Ishikawa (cell line): ENCODE results near the gene RPL7L1.

Experiments
- CEBPB ChIP-seq: IDR thresholded peaks from 2 replicates; pipeline ENCODE4 v1.6.1; 2012
- CREB1 ChIP-seq: IDR thresholded peaks from 2 replicates; pipeline ENCODE4 v1.6.1; 2012; ENCODE audit warnings: low read depth
- EGR1 ChIP-seq: IDR thresholded peaks from 2 replicates; pipeline ENCODE4 v1.6.1; 2012
- EP300 ChIP-seq: IDR thresholded peaks from 2 replicates; pipeline ENCODE4 v1.6.1; 2012; ENCODE audit warnings: borderline replicate concordance
- FOXM1 ChIP-seq: IDR thresholded peaks from 2 replicates; pipeline ENCODE4 v1.6.1; 2012; ENCODE audit warnings: low read depth, borderline replicate concordance
- NFIC ChIP-seq: IDR thresholded peaks from 2 replicates; pipeline ENCODE4 v1.6.1; 2012
- RAD21 ChIP-seq: IDR thresholded peaks from 2 replicates; pipeline ENCODE4 v1.6.1; 2012; ENCODE audit warnings: low read depth
- TAF1 ChIP-seq: IDR thresholded peaks from 2 replicates; pipeline ENCODE4 v1.6.1; 2012; ENCODE audit warnings: low read depth, mild to moderate bottlenecking
- TCF12 ChIP-seq: IDR thresholded peaks from 2 replicates; pipeline ENCODE4 v1.6.1; 2012; ENCODE audit warnings: low read depth
- TEAD4 ChIP-seq: IDR thresholded peaks from 2 replicates; pipeline ENCODE4 v1.6.1; 2012
- YY1 ChIP-seq: IDR thresholded peaks from 2 replicates; pipeline ENCODE4 v1.6.1; 2012; ENCODE audit warnings: low read depth
- ZBTB7A ChIP-seq: IDR thresholded peaks from 2 replicates; pipeline ENCODE4 v1.6.1; 2012; ENCODE audit warnings: low read depth
- TF ChIP-seq, protein P1 (sequence below): IDR thresholded peaks from 2 replicates; pipeline ENCODE4 v1.6.1; 2012
- TF ChIP-seq, protein P2 (sequence below): IDR thresholded peaks from 2 replicates; pipeline ENCODE4 v1.6.1; 2012
- TF ChIP-seq, protein P3 (sequence below): IDR thresholded peaks from 2 replicates; pipeline ENCODE4 v1.6.1; 2012; ENCODE audit warnings: low read depth, mild to moderate bottlenecking

Gene RPL7L1

DNA sequence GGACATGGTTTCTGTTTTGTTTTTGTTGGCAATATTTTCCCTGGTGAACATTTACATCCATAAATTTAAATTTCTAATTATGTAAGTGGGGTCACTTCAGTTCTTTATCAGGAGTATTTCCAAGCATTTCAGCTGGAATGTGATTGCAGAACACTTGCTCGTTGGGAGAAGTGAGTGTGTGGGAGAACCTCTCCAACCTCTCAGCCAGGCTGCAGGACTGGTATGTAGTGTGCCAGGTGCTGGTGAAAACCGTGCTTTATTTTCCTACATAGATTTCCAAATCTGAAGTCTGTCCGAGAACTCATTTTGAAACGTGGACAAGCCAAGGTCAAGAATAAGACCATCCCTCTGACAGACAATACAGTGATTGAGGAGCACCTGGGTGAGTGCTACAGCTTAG is 6.3 kb downstream of the RPL7L1 start:
- TF ChIP-seq RAD21: no peak
- TF ChIP-seq YY1: no peak
- TF ChIP-seq TEAD4: no peak
- no peak for TF ChIP-seq NFIC
- no peak for TF ChIP-seq ZBTB7A
- TF ChIP-seq, protein P1, sequence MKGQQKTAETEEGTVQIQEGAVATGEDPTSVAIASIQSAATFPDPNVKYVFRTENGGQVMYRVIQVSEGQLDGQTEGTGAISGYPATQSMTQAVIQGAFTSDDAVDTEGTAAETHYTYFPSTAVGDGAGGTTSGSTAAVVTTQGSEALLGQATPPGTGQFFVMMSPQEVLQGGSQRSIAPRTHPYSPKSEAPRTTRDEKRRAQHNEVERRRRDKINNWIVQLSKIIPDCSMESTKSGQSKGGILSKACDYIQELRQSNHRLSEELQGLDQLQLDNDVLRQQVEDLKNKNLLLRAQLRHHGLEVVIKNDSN: no peak
- no peak for TF ChIP-seq TCF12
- no peak for TF ChIP-seq FOXM1
- TF ChIP-seq CREB1: no peak

DNA sequence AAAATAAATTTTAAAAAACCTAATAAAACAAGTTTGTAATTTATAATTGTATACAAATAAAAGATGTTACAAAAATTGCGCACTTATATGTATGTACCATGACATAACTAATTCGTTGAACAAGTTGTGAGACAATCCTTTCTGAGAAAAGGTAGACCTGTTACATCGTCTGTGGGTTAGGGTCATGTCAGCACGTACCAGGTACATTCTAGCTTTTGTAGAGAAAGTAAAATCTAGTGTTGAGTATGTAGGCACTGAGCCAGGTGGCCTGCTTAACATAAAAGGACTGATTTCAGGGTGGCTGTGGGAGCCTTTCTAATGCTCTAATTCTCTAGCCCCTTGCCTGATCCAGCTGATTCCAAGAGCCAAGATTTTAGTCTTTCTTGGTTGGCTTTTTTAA is 10.4 kb downstream of the RPL7L1 start:
- no peak for TF ChIP-seq EP300
- TF ChIP-seq, protein P2, sequence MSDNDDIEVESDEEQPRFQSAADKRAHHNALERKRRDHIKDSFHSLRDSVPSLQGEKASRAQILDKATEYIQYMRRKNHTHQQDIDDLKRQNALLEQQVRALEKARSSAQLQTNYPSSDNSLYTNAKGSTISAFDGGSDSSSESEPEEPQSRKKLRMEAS: no peak
- TF ChIP-seq CREB1: no peak
- TF ChIP-seq, protein P1: no peak
- TF ChIP-seq RAD21: no peak
- TF ChIP-seq NFIC: no peak; the same call in 1 of the 2 replicates
- TF ChIP-seq, protein P3, sequence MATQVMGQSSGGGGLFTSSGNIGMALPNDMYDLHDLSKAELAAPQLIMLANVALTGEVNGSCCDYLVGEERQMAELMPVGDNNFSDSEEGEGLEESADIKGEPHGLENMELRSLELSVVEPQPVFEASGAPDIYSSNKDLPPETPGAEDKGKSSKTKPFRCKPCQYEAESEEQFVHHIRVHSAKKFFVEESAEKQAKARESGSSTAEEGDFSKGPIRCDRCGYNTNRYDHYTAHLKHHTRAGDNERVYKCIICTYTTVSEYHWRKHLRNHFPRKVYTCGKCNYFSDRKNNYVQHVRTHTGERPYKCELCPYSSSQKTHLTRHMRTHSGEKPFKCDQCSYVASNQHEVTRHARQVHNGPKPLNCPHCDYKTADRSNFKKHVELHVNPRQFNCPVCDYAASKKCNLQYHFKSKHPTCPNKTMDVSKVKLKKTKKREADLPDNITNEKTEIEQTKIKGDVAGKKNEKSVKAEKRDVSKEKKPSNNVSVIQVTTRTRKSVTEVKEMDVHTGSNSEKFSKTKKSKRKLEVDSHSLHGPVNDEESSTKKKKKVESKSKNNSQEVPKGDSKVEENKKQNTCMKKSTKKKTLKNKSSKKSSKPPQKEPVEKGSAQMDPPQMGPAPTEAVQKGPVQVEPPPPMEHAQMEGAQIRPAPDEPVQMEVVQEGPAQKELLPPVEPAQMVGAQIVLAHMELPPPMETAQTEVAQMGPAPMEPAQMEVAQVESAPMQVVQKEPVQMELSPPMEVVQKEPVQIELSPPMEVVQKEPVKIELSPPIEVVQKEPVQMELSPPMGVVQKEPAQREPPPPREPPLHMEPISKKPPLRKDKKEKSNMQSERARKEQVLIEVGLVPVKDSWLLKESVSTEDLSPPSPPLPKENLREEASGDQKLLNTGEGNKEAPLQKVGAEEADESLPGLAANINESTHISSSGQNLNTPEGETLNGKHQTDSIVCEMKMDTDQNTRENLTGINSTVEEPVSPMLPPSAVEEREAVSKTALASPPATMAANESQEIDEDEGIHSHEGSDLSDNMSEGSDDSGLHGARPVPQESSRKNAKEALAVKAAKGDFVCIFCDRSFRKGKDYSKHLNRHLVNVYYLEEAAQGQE: no peak
- no peak for TF ChIP-seq CEBPB
- no peak for TF ChIP-seq ZBTB7A
- no peak for TF ChIP-seq FOXM1
- TF ChIP-seq TEAD4: no peak
- no peak for TF ChIP-seq TAF1
- TF ChIP-seq EGR1: no peak
- TF ChIP-seq TCF12: no peak
- no peak for TF ChIP-seq YY1

DNA sequence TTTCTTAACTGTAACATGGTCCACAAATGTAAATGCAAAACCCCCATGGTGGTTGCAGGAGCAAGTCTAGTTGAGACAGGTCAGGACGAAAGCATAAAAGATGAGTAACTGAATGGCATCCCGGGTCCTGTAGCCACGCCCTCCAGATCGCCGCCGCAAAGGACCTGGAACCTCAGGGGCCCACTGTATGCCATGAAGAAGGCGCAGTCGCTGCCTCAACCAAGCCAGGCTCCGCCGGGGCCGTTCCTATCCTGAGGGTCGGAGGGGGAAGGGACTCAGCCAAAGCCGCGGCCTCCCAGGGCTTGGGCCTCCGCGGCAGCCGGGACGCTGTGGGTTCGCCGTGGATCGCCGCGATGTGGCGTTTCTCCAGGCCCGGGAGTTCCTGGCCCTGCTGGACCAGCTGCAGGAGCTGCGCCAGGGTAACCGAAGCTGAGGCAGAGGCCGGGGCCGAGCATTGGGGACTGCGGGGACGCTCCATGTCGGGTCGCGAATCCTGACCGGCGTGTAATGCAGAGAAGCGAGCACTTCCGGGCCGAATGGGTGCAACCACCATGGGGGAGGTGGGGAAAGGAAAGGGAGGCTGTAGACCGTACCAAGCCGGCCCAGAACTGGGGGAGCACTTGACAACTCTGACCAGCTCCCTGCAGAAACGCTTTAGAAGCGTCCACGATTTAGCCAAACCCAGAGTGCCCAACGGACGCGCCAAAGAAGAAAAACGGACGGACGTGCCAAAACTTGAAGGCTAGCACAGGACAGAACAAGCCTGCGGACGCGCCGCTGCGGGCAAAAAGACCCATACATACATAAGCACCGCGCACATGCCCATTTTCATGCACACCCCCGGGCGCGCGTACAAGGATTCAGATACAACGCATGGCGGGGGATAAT is 11.1 kb downstream of the RPL7L1 start:
- TF ChIP-seq CREB1 (no peak), YY1 (peak; percentile 63), ZBTB7A (peak; percentile 49; the same call in 1 of the 2 replicates), NFIC (peak; percentile 45), FOXM1 (no peak), TCF12 (peak; percentile 55), RAD21 (no peak), EGR1 (no peak), TAF1 (peak; percentile 92), TEAD4 (peak; percentile 35; the same call in 1 of the 2 replicates), CEBPB (no peak; the same call in 1 of the 2 replicates), EP300 (peak; percentile 47; the same call in 1 of the 2 replicates)
- TF ChIP-seq, protein P3: no peak
- TF ChIP-seq, protein P1: peak; percentile 40; the same call in 1 of the 2 replicates
- TF ChIP-seq, protein P2: peak; percentile 80

DNA sequence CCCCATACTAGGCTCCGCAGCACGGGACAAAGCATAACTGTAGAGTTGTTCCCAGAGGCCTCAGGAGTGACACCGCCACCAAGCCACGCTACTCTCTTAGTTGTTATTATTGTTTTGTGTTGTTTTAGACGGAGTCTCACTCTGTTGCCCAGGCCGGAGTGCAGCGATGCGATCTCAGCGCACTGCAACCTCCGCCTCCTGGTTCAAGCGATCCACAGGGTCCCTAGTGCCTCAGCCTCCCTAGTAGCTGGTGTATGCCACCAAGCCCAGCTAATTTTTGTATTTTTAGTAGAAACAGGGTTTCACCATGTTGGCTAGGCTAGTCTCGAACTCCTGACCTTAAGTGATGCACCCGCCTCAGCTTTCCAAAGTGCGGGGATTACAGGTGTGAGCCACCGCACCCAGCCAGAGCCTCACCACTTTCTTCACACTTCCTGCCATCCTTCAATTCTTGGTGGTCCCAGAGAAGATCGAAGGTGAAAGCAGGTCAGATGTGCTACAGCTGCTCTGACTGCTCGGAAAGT is 11.8 kb downstream of the RPL7L1 start:
- TF ChIP-seq CEBPB (no peak), TCF12 (no peak), ZBTB7A (no peak), TEAD4 (no peak), YY1 (no peak), EP300 (no peak), FOXM1 (no peak), NFIC (no peak), RAD21 (no peak), CREB1 (no peak), EGR1 (no peak), TAF1 (no peak; the same call in 1 of the 2 replicates)
- TF ChIP-seq, protein P3: no peak
- TF ChIP-seq, protein P1: no peak
- TF ChIP-seq, protein P2: no peak
